NK-92 (cell line): ENCODE measurements around the gene AKT3.
"Not testable (repeated sequence)": the region's sequence is repeated elsewhere in the genome, so short reads cannot be mapped to it uniquely, and the experiment has no call there.

Source experiments
- DNase-seq: peaks from one replicate; lab custom pipeline; 2025; ENCODE audit not compliant: unreplicated experiment; lab: John Stamatoyannopoulos, UW

The AKT3 gene

DNA sequence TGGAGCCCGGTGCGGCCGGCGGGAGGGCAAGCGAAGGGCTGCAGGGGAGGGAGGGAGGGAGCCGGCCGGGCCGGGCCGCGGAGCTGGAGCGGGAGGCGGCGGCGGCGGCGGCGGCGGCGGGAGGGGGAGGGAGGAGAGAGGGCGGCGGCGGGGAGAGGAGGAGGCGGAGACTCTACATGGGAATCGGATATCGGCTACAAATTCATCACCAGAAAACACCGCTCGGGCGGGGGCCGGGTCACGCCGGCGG, at the start of gene AKT3:
Gene AKT3, minus strand, starts transcription at position 42 of the 250 bp plus-strand sequence. CDS start 7,073 bp downstream, outside the sequence.
- DNase-seq: no peak

DNA sequence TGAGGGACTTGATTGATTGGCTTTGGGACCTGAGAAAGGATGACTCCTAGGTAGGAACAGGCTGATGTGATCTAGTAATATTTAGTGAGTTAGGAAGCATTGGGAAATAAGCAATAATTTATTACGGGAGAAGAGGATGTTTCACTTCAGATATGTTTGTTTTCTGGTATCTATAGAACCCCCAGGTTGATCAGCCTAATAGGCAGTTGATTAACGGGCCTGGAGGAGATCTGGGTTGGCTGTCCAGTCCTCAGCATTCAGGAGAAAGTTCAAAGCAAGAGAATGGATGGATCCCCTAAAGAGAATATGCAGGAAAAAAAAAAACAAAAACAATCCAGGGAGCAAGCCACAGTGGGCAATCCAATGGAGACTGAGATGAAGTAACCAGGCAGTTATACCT, 48.2 kb upstream of the AKT3 start:
- DNase-seq: no peak

DNA sequence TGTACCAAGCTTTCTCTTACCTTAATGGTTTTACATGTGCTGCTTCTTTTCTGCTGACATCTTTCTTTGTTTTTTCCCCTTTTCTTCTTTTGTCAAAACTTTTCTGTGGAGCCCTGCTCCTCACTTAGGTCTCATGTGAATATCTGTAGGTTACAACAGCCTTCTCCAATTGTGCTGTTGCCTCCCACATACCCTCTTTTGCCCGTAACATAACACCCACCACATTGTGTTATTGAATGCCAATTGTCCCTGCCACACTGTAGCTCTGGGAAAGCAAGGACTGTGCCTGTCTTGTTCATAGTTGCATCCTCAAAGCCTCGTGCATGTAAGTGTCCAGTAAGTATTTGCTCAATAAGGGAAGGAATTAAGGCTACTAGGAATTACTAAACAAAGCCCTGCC, 46.3 kb upstream of the AKT3 start:
- DNase-seq: no peak

DNA sequence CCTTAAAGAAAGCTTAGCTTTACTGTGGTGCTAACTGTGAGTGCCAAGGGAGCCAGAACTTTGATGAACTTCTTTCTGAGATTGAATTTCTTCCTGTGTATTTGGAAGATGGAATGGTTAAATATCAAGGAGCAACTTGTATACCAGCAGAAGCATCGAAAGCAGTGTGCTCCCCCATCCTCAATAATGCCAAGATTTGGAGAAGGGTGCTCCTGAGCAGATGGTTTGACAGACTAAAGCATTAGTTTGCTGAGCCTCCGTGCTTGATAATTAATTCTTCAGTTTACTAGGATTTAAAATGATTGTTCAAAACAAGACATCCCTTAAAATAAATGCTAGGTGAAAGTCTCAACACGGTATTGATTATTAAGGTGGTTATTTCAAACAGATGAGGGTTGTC, 42.4 kb upstream of the AKT3 start:
- no peak for DNase-seq

DNA sequence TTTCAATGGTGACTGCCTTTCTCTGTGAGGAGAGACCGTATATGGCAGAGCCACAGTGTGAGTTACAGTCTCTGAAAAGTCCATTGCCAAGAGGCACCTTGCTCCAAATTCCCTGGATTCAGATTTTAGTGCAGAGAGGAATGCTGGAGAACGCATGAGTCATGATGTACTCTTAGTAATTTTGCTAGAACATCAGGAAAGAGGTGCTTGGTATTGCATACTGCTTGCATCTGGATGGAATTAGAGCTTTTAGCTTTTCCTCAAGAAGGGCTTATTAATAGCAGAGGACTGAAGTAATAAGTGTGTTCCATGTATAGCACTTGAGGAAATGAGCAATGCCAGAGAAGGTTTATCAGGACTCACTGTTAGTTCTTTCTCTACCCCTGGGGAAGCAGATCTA, 40.5 kb upstream of the AKT3 start:
- no peak for DNase-seq

DNA sequence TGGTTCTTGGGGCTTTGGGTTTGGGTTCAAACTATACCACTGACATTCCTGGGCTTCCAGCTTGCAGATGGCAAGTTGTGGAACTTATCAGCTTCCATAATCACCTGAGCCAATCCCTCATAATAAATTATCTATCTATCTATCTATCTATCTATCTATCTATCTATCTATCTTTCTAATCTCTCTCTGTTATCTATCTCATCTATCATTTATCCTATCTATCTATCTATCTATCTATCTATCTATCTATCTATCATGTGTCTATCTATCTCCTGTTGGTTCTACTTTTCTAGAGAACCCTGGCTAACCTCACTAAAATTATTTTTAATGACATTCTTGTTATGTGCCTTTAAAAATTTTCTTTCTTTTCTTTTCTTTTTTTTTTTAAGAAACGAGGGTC, 35.8 kb upstream of the AKT3 start:
- DNase-seq: no peak

DNA sequence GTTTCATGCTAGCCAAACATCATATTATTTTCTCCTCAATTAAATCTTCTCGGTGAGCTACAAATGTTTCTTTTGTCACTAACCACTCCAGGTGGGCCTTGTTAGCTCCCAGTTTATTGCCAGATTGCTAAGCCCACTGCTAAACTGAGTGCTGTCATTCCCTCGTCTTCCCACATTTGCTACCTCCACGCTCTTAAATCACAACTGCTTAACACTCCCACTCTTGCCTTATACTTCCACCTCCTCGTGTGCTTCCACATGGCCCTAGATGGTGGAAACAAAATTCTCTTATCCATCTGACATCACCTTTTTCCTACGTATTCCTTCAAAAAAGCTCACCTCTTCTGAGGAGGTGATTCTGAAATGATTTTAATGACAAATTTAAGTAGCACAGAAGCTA, 34.6 kb upstream of the AKT3 start:
- DNase-seq: no peak

DNA sequence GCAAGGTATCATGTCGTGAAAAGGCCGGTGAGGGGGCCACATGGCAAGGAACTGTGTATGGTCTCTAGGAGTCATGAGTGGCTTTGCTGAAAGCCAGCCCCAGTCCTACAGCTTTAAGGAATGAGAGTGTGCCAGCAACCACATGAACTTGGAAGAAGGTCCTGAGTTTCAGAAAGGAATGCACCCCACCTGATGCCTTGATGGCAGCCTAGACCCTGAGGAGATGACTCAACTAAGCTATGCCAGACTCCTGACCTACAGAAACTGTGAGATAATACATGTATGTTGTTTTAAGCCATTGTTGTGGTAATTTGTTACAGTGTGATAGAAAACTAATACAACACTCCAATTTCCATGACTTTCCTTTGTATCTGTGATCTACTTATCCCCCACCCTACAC, 33.5 kb upstream of the AKT3 start:
- DNase-seq: no peak

DNA sequence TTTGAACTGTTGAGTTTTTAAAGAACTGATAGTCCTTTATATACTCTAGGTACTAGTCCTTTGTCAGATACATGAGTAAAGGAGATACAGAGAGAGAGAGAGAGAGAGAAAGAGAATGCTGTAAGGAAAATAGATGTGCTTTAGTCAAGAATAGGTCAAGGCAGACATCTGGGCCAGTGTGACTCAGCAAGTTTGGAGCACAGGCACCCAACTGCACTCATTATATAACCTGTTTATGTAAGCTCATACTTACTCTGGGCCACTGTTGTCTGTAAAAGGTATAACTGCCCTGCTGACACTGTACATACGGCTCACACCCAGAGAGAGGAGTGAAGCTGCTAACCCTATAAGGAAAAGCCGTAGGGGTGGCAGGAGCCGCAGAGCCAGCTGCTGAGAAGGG, 32.2 kb upstream of the AKT3 start:
- DNase-seq: no peak

DNA sequence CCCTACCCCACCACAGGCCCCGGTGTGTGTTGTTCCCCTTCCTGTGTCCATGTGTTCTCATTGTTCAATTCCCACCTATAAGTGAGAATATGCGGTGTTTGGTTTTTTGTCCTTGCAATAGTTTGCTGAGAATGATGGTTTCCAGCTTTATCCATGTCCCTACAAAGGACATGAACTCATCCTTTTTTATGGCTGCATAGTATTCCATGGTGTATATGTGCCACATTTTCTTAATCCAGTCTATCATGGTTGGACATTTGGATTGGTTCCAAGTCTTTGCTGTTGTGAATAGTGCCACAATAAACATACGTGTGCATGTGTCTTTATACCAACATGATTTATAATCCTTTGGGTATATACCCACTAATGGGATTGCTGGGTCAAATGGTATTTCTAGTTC, 27.0 kb upstream of the AKT3 start:
- not testable (repeated sequence) for DNase-seq

DNA sequence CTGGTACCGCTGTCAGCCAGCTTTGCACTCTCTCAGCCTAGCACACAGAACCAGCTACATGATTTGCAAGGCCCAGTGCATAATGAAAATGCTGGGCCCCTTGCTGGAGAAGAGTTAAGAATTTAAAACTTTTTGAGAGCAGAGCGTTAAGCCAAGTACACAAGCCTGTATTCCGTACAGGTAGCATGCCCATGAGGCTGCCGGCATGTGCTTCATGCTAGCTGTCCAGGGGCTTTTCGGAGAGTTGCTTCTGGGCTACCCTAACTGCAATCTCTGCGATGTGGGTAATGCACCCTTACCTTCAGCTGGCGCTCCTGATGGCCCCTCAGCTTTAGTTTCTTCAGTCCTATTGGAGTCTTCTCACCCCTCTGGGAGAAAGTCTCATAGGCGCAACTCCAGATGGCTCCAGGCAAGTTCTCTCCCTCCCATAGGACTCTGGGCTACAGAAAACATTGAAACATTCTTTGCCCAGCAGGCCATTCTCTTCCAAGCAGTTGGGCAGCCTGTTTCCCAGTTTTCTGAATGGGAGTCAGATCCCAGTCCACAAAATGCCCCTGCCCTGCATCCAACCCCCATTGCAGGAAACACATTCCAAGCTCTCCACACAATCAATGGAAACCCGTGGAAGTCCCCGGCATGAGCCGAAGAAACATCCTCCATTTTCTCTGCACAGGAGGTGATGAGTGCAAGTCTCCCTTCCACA, 5.7 kb upstream of the AKT3 start:
- DNase-seq: no peak

DNA sequence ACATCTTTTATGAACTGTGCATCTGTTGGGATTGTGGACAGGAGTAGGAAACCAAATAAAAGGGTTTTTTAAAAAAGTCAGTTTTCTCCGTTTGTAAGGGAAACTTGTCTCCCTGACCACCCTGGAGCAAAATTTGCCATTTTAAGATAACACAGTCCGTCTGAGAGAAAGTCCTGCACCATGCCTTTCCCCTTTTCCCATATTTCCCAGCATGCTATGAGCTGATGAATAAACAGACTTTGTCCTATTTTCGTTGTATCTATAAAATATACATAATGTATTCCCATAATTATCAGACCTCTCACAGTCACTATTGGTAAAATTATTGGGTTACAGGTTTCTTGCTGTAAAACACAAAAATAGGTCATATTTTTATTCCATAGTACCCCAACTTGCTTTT, 1.7 kb upstream of the AKT3 start:
- no peak for DNase-seq

DNA sequence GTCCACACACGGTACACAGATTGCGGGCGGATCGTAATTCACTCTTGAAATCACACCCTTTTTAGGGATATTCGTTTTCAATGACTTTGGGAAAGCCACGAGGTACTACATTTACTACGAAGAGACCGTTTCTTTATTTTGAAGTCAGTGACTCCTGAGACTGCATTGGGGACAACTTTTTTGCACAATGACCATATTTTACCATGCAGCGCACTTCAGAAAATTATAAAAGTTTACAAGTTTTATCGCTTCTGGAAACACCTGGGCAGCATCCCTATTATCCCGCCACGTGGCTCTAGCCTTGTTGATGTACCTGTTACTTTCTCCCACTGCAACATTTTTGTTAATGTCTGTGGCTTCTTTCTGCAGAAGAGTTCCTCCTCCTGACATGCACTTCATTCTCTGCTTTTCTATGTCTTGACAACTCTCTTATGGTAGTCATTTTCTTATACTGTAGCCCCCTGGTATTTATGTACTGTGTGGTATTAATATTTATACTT, 1.3 kb upstream of the AKT3 start:
- DNase-seq: no peak

DNA sequence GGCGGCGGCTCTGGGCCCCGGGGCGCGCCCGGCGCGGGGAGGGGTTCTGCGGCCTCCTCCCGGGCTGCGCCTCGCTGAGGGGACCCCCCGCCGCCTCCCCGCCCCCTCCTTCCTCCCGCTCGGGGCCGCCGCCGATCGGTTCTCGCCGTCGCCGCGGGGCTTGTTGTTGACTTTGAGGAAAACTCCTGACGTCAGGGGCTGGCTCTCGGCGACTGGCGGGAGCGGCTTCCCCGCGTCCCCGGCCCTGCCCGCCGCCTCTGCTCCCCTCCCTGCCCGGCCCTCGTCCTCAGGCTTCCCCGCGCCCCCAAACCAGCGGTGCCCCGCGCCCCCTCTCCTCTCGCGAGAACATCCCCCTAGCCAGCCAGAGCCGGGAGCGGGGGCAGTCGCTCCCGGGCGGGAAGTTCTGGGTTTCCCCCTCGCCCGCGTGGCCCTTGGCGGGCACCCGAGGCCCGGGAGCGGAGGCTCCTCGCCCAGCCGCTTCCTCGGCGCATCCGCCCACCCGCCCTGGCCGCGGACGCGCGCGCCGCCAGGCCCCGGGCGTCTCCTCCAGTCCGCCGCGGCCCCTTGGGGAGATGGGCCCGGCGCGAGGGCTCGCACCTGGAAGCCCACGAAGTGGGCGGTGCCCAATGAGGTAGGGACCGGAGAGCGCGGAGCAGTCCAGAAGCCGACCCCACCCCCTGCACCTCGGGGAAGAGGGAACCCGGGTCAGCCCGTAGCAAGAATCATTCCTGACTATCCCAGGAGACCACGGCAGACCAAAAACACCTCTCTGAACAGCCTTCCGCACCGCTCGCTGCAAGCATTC, 611 bp upstream of the AKT3 start:
- DNase-seq: no peak

DNA sequence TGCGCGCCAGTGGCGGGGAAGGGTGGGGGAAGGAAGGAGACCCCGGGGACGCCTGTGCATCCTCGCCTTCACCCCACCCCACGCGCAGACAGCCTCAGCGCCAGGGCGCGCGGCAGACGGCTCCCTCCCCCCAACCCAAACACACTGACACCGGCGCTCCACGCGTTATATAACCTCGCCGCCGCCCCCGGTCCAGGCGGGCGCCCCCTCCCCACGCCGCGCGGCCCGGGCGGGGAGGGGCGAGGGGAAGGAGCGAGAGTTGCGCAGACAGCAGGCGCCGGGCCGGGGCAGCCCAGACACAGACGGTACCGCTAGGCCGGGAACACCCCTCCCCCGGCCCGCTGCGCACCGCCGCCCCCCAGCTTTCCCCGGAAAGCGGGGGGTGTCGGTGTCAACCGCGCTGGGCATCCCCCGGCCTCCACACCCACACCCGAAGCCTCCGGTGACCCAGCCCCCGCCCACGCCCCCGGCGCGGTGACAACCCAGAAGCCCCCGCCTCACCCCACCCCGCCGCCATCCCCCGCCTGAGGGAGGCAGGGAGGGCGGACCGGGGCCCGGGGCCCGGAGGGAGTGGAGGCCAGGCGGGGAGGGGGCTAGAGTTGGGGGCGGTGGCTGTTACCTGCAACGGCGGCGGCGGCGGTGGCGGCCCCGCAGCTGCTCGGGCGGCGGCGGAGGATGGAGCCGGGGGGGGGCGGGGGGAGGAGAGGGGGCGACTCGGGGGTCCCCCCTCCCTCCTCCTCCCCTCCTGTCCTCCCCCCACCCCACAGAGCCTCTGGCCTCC, 432 bp downstream of the AKT3 start:
- no peak for DNase-seq

DNA sequence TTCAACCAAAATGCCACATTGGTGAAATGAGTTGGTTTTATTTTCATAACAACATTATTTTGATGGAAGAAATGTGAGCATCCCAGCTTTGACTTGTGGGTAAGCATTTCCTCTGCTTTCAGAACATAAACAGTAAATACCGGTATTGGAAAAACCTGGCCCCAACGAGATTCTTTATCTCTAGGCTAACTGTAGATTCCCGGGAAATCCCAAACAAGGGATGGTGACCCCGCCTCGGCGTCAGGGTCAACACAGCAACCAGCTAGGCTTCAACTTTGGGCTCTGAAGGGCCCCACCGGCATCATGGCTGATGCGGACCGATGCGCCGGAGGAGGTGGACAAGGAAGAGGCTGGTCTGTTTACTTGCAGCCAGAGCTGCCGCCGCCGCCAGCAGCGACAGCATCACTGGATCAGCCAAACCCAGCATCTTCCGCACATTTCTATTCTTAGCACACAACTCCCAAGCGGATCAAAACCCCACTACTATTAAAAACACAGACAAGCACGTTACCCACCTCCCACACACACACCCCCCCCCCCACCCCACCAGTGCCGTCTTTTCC, 1.1 kb downstream of the AKT3 start:
- DNase-seq: no peak

DNA sequence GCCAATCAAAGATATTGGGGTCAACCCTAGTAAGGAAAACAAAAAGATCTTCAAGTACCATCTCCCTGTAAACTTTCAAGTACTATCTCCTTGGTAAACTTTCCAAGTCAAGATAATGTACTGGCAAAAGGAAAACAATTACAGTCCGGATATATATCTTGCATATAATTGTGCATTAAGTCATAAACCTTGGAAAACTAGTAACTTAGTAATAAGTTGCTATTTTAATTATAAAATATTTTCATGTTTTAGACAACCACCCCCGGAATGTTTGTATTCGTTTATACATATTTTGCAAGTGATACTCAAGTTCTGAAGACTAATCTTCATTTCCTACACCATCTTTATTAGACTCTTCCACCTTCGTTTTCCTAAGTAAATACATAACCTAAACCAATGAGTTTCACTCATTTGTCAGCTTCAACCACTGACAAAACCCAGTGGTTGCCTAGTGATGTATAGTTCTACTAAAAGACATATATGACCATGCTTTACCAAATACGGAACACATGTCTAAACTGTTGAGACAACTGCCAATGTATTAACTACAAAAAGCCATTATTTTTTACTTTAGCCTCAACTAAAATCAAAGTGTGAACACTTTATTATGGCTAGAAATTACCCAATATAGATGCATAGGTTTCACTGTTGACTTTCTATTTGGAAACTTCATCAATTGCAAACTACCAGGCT, 1.7 kb downstream of the AKT3 start:
- DNase-seq: no peak

DNA sequence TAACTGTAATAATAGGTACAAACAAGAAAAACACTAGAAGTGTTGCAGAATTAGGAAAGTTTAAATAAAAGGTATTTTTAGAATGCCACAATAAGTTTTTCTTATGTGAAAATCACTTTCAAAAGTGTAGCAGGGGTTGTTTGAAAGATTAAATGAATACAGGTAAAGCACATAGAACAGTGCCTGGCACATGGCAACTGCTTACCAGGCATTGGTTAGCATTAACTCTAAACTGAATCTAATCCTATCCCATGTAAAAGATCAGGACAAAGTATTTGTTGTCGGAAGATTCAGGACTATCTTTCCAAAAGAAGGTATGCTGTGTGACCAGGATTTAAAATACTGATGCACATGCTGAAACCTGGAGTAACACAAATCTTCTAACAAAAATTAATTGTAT, 3.3 kb downstream of the AKT3 start:
- DNase-seq: no peak

DNA sequence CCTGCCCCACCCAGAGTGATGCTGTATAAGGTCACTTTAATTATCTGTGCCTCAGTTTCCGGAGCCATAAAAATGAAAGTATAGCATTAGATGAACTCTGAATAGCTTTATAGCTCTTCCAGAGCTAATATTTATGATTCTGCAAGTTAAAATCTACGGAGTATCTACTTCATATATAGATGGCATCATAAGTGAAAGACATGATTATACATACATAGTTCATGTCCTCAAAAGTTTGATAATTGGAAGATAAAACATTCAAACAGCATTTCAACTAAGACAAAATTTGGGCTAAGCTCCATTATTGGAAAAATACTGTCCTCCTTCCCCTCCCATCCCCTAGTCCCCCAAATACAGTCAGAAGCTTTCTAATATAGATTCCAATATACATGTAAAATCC, 4.2 kb downstream of the AKT3 start:
- no peak for DNase-seq

DNA sequence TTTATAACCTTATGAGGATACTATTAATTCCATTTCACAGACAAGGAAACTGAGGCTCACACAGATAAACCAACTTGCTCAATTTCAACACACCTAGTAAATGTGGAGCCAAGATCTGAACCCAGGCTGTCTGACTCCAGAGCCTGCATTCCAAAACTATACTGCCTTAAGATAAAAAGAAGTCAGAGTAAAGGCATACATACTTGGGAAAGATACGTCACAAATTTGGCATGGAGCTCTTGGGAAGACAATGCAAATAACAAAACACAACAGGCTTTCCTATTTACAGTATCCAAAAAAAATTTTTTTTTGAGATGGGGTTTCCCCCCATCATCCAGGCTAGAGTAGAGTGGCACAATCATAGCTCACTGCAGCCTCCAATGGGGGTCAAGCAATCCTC, 5.9 kb downstream of the AKT3 start:
- no peak for DNase-seq

DNA sequence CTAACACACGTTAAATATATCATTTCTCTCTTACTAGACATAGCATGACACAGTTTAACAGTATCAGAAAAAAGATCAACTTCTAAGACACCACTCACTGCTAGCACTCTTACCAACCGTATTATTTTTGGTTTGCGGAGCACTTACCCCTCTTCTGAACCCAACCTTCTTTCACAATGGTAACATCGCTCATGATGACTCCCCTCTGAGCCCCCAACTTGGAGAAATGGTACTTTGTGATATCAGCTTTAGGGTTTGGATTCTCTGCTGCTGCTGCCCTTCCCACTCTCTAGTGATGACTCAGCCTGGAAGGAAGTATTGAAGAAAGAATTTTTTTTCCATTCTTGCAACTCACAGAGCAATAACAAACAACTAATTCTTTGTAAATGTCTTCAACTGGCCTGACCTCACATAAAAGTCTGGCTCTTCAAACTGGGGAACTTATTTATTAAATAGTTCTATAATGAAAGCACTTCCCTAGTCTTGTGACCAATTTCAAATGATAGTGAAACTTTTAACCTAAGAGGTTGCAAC, 7.0 kb downstream of the AKT3 start:
- no peak for DNase-seq
